ENCODE measurements around the gene MFAP4.
"Not testable (repeated sequence)": the region's sequence is repeated elsewhere in the genome, so short reads cannot be mapped to it uniquely, and the experiment has no call there.

Gene MFAP4

DNA sequence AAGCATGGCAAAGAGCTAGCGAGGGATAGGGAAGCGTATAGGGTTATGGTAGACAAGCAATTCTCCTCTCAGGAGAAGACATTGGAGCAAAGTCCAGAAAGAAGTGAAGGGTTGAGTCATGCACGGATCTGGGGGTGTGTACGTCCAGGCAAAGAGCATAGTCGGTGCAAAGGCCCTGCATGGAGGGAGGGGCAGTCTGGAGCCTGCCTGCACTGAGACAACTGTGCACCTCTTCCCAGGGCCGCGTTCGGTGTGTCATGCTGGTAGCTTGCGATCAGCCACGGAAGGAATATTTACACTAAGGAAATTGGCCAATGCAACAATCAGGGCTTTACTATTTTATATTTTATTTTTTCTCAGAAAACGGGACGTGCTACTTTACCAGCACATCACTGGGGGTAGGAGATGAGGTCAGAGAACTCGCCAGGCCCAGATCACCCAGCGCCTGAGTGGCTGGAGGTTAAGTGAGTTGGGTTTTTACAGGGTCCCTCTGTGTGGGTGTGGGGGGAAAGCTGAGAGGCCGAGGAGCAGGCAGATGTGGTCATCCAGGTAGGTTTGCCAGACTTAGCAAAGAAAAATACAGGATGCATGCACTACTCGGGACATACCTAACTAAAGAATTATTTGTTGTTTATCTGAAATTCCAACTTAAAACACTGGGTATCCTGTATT is 17.7 kb downstream of the MFAP4 start:
- no peak for DNase-seq

DNA sequence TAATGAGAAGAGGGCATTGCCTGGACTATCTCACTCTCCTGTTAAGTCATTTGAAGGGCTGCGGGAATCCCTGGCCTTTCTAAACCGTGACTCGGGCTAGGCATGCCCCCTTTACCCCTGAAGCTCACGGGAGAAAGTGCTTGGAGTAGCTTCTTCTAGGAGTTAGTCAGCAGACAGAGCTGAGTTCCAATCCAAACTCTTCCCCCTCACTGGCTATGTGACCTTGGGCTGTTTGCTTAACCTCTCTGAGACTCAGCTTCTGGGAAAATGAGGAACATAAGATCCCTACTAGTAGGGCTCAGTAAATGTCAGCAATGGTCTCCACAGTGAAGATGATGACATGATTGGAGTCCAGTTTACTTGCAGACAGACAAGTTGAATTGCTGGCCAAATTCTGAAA is 18.8 kb downstream of the MFAP4 start:
- no peak for DNase-seq

DNA sequence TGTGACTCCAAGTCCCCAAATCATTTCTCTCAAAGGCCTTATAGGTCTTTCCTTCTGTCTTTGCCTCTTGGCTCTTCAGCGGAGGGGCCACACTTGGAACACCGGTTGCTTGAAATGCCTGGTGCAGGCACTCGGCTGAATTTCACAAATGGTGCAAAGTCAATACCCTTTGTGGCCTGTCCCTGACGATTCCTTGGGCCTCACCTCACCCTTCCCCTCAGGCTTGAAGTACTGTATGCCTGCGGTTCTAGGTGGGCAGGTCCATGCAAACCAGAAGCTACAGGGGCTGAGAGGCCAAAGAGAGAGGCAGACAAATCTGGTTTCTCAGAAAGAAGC is 20.4 kb downstream of the MFAP4 start:
- no peak for DNase-seq

DNA sequence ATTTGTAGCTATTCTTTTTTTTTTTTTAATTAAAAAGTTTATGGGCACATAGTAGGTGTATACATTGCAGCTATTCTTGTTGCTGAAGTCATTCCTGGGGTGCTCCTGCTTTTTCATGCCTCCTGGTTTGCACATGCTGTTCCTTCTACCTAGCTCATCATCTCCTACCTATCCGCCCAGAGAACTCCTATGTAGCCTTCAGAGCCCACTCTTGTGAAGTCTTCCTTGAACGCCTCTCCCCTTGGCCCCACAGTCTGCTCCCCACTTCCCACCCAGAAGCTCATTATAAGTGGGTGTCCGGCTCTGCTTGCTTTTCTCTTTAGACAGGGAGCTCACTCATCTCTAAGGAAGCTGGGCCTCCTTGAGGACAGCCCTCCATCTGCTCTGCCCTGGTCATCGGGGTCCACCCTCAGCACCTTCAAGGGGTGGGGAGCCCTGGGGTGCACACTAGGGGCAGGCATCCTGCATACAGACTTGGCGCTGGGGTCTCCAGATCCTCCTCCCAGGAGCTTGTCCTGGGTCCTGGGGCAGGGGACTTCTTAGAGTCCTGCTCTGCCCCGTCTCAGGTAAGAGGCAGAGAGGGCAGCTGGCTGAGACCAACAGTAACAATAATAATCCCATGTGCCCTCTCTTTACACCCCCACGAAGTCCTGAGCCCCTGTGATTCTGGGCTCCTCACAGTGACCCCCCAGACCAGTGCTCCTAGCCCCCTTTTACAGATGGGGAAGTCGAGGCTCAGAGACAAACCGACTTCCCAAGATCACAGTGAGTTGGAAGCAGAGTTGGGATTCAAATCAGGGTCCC is 21.0 kb downstream of the MFAP4 start:
- DNase-seq = no peak

DNA sequence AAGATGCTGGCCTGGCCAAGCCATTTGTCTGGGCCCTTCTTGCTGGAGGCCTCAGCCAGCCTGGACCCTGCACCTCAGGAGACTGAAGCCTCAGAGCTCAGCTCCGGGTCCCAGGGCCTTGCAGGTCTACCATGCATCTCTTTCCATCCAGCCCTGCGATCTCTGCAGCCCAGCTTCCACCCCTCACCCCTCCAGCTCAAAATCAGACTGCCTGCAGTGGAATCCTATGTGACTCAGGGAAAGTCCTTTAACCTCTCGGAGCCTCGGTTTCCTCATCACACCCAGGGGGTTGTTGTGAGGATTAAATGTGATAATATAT is 21.5 kb downstream of the MFAP4 start:
- DNase-seq = no peak

DNA sequence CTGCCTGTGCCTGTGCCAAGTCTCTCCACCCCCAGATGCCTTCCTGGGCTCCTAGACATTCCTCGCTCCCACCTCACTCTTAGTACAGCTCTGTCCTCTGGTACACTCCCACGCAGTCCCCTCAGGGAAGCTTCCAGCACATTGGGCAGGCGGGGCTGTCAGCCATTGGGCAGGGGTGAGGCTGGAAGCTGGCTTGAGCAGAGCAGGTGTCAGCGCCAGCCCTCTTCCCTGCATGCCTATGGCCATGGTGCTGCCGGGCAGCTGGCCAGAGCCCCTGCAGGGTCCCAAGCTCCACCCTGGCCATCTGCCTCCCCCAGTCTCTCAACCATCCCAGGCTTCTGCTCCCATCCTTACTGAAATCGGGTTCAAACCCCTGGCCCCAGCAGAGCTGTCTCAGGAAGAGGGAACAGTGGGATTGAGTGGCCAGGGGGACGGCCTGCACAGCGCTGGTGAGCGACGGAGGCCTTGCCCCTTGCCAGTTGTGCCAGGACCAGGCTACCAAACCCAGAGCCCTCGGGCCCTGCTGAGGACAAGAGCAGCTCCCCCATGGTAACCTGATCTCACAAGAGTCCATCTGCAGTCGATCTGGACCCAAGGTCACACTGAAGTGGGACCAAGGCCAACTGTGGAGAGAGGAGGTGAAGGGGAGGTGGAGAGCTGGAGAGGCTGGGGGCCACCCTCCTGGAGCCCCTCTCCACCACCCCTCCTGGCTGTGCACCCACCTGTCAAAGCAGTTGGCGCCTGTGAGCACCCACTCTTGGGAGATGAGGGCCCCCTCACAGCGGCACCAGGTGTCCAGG is 22.1 kb downstream of the MFAP4 start:
- peak; percentile 28 for DNase-seq

DNA sequence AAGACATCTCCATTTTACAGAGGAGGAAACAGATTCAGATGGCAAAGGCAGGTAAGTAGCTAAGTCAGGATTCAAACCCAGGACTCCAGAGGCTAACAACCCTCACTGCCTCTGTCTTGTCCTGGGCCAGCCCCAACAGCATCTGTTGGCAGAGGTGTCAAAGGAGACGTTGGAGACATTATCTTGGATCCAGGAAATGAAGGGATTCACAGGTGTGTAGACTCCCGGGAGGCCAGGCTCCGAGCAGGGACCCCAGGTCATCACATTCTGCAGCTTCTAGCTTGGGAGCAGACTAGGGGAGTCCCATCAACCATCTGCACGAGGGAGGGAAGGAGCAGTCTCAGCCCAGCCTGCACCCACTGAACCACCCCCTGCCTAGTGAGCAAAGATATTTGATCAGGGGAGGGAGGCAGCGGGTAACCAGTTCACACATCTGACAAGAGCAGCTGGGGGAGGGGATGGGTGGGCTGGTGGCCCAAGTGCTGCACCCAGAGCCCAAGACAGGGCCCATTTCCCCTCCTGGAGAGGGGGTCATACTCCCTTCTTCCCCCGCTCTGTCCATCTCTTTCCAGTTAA is 23.4 kb downstream of the MFAP4 start:
- DNase-seq = no peak

DNA sequence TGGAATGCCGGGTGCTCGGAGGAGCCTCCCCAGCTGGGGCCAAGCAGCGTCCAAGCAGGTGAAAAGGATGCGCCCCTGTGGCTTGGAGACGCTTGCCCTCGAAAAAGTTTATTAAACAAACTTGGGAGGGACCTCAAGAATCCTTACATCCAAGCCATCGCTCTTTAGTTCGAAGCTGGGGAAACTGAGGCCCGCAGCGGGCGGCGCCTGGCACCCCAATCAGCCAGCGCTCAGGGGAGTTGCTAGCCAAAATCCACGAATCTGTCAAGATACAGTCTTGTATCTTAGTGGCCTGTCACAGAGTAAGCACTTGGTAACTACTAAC is 23.9 kb downstream of the MFAP4 start:
- DNase-seq = no peak

DNA sequence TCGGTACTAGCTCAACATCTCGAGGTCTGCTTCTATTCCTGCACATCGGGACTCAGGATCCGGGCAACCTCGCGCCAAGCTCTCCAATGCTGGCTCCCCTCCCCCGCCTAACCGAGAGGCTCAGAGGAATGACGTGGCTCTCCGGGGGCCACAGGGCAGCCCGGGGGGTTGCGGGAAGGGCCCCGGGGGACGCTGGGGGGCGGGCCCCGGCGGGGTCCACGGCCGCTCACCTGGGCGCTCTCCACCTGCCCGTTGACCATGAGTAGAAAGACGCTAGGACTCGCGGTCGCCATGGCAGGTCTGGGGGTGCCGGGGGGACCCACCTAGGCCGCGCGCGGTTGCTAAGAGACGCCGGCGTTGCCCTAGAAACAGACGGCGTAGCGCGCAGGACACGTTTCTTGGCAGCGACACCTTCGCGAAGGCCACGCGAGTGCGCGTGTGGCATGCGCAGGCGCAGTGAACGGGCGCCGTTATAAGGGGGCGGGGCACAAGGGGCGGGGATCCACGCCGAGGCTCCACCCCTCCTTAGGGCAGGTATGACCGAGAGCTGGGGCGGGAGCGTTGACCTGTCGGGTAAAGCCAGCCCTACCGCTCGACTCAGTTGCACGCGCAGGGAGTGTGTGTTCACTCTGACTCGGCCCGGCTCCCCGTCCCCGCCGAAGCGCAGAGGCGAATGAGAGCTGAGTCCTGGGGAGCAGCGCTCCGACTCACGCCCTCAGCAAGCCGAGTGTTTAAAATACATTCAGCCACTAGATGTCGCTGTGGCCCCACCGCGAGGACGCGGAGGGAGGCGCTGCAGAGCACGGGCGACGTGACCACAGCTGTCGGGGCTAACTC is 24.5 kb downstream of the MFAP4 start, which contains the start of gene B9D1:
TSS of gene B9D1 (minus strand) at position 447 of the 837 bp plus-strand sequence. CDS start at position 293, 154 bp downstream.
- DNase-seq = peak; percentile 83

DNA sequence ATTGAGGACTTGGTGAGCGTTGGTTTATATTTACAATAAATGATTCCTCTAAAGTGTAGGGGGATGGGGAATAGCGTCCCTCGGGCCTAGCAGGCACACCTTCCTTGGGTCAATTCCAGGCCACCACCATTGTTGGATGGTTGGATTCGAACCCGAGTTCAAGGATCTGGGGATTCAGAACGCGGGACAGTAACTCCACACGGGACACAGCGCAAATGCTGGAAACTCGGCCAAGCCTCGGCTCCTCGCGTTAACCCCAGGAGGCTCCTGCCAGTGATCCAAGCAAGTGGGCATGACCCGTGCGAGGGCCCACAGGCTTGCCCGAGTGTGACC is 25.1 kb downstream of the MFAP4 start:
- no peak for DNase-seq

DNA sequence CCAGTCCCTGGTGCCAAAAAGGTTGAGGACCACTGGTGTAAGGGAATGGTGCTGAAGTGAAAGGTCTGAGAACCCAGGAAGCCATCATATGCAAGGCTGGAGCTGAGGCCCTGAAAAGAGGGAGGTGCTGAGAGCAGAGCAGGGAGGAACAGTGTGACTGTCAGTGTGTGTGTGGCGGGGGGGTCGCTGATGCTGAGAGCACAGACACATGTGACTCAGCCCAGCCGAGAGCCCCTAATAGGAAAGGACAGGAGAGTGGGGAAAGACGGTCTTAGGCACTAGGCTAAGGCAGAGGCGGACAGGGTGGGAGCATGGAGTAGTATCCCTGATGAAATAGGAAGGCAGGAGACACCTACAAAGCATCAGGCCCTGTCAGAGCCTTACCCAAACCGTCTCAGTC is 25.7 kb downstream of the MFAP4 start:
- DNase-seq = no peak

DNA sequence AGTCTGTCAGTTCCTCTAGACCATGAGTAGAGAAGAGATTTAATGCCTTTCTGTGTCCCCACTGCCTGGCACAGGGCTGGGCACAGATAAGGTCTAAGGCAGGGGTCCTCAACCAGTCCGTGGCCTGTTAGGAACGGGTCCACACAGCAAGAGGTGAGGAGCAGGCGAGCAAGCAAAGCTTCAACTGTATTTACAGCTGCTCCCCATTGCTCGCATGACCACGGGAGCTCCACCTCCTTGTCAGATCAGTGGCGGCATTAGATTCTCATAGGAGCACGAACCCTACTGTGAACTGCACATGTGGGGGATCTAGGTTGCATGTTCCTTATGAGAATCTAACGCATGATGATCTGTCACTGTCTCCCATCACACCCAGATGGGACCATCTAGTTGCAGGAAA is 26.2 kb downstream of the MFAP4 start:
- DNase-seq = no peak

DNA sequence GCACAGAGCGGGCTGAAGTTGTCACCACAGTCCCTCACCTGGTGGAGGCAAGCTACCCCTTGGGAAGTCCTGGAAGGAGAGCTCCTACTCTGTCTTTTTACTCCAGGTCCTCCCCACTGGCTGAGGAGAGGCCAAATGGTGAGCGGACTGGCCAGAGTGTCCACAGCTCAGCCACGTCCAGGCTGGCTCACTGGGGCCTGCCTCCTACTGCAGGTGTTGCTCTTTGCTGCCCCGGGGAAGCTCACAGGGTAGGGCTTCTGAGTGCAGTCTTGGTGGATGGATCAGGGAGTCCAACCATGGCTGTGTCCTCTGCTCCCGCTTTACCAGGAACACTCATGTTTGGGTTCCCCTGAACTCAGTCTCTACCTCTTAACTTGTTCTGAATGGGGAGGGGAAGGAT is 27.1 kb downstream of the MFAP4 start:
- no peak for DNase-seq

DNA sequence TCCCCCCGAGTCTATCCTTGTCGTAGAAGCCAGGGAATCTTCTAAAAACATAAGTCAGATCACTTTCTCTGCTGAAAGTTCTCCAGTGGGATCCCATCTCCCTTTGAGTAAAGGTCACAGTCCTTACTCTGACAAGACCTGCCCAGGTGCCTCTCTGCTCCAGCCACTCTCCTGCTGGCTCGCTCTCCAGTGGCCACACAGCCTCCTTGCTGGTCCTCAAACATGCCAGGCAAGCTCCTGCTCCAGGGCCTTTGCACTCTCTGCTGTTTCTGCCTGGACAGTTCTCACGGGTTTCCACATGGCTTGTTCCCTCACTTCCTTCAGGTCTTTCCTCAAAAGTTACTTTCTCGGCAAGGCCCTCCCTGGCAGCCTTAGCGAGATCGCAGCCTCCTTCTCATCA is 27.8 kb downstream of the MFAP4 start:
- no peak for DNase-seq

DNA sequence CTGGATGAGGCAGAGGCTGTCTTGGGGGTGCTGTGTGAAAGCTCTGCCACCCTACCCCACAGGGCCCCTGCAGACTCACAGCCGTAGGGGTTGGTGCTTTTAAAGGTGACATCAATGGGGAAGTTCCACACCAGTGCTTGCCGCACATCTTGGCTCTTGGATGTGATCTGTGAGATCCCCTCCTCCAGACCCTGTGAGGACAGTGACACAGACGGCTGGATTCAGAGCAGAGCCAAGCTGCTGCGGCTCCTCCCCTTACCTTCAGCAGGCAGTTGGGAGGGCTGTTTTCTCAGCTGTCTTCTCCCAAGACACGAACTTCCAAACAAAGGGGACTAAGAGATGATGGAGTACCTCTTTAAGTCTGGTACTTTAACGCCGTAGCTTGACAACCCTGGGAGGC is 29.2 kb downstream of the MFAP4 start:
- no peak for DNase-seq

DNA sequence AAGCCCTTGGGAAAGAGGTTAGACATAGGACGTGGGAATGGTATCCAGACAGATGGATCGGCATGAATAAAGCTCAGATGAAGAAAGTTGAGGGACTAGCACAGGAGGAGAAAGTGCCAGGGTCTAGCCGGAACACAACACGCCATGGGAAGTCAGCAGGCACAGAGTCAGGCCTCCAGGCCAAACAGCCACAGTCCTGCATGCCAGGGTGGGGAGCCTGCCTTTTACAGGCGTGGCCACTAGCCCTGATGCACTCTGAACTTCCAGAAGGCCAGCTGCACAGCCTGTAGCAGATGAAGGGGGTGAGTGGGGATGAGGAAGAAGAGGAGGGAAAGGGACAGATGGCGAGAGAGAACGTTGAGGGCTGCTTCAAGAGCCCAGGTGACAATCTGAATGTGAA is 29.6 kb downstream of the MFAP4 start:
- DNase-seq = no peak

DNA sequence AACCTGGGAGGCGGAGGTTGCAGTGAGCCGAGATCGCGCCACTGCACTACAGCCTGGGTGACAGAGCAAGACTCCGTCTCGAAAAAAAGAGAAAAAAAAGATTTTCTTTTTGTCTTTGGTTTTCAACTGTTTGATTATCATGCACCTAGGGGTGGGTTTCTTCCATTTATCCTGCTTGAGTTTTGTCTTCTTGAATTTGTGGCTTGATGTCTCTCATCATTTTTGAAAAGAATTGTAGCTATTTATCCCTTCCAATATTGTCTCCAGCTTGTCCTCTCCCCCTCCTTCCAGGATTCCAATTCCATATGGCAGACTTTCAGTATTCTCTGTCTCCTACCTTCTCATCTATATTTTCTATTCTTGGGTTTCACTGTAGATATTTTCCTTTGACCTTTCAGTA is 32.2 kb downstream of the MFAP4 start:
- DNase-seq = no peak

DNA sequence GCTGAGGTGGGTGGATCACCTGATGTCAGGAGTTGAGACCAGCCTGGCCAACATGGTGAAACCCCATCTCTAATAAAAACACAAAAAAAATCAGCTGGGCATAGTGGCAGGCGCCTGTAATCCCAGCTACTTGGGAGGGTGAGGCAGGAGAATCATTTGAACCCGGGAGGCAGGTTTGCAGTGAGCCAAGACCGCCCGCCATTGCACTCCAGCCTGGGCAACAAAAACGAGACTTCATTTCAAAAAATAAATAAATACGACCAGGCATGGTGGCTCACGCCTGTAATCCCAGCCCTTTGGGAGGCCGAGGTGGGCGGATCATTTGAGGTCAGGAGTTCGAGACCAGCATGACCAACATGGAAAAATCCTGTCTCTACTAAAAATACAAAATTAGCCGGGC is 33.6 kb downstream of the MFAP4 start:
- not testable (repeated sequence) for DNase-seq

DNA sequence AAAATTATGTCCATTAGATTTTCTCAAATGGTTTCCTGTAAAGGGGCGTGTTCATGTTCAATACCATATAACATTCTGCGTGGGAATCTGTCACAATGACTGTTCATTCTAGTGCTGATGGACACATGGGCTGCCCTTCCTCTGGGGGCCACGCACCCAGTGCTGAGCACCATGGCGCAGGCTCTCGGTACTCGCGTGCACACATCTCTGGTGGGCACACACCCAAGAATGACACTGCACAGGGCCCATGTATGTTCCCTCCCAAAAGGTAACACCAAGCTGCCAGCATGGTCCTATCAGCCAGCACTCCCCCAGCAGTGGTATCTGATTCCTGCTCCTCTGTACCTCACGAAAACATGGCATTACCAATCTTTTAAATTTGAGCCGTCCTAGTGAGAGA is 38.2 kb downstream of the MFAP4 start:
- no peak for DNase-seq

DNA sequence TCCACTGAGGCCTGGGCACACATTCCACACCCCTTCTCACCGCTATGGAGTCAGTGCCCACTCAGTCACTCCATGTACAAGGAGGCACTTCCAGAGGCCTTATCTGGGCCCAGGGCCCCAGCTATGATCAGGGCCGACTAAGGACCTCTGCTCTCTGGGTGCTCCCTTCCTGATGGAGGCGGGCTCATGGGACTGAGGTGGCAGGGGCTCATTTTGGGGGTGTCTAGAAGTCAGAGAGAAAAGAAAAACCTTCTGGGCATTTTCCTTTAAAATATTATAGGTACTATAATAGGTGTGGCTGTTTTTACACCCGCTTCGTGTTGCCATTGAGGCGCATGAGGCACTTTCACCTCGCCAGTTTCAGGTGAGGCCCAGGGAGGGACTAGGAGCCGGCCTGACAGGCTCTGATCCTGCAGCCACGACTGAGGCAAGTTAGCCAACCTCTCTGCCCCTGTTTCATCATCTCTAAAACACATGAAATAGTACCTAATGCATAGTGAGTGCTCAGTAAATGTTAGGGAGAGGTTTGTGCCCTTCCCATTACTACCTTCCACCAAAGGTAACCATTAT is 38.8 kb downstream of the MFAP4 start:
- DNase-seq = no peak

DNA sequence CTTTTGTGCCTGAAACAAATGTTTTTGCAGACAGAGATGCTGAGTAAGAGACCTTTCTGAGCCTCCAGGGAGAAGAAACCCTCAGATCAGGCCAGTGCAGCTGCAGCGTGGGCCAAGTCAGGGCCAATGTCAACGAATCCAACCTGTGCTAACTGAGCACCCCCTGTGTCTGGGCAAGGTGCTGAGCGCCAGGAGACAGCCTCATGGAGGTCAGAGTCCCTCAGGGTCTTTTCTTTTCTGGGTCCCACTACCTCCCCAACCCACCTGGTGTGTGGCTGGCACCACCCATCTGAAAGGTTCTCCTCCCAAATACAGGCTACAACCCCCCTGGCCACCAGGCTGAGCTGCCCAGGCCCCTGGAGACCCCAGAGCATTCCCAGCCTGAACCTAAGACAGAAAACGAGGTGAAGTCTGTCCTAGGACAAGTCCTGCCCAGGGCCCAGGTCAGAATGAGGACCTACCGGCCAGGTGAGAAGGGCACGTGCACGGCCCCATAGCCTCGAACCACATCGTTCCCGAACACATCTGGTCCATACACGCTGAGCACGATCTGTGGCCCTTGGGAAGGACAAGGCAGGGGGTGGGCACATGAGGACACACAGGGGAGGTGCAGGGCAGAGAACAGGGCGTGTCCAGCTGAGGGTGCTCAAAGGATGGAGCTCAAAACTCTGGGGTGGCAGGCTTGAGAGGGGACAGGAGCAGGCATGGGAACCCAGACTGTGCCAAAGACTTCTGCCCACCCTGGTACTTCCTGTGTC is 39.5 kb downstream of the MFAP4 start:
- DNase-seq = no peak

All from NCI-H1092 (cell line).